ENCODE data around the gene GOLGA7B.
A peak's percentile ranks its signal among the peaks of the same experiment; 100 is the strongest.

The GOLGA7B gene

GRCh38 chr10:97892506-97892905, 42.9 kb downstream of the GOLGA7B start:
- DNase-seq (ENCODE audit: extremely low read depth in 1 of 2, low read depth in 1 of 2) = no peak

DNA sequence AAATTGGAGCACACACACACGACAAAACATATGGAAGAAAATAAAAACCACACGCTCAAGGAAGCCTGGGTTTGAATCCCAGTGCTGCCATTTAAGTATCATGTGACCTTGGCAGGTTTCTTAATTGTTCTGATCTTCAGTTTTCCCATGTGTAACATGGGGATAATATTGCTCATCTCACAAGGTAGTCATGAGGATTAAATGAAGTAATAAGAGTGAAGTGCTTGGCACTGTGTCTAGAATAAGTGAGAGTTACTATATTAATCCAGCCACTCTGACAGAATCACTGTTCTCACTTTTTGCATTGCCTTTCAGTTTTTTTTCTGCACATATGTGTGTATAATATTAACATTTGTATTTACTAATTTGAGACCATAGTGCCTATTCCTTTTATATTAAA, 43.3 kb downstream of the GOLGA7B start:
- no peak for DNase-seq (ENCODE audit: extremely low read depth in 1 of 2, low read depth in 1 of 2)

DNA sequence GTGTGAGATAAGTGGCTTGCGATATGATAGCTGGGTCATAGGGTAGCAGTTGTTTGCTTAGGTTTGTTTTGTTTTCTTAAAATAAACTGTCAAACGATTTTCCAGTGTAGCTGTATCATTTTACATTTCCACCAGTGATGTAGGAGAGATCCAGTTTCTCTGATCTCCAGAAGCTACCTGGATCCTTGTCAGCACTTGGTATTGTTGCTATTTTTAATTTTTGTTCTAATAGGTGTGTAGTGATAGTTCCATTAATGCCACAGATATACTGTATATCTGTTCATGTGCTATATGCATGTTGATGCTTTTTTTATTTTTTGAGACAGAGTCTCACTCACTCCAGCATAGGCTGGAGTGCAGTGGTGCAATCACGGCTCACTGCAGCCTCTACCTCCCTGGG, 44.4 kb downstream of the GOLGA7B start:
- no peak for DNase-seq (ENCODE audit: extremely low read depth in 1 of 2, low read depth in 1 of 2)

GRCh38 chr10:97895084-97895483, 45.4 kb downstream of the GOLGA7B start:
- no peak for DNase-seq (ENCODE audit: extremely low read depth in 1 of 2, low read depth in 1 of 2)

- no peak for DNase-seq (ENCODE audit: extremely low read depth in 1 of 2, low read depth in 1 of 2)
These were observed 46.3 kb downstream of the GOLGA7B start for GRCh38 chr10:97895915-97896314.

GRCh38 chr10:97896756-97897358, 47.2 kb downstream of the GOLGA7B start:
- no peak for DNase-seq (ENCODE audit: extremely low read depth in 1 of 2, low read depth in 1 of 2)

- DNase-seq (ENCODE audit: extremely low read depth in 1 of 2, low read depth in 1 of 2) = no peak
These were observed 48.8 kb downstream of the GOLGA7B start for GRCh38 chr10:97898429-97898828.

- DNase-seq (ENCODE audit: extremely low read depth in 1 of 2, low read depth in 1 of 2) = no peak
These were observed 51.7 kb downstream of the GOLGA7B start for GRCh38 chr10:97901381-97901780.

GRCh38 chr10:97903128-97904017, 53.7 kb downstream of the GOLGA7B start:
- no peak for DNase-seq (ENCODE audit: extremely low read depth in 1 of 2, low read depth in 1 of 2)

DNA sequence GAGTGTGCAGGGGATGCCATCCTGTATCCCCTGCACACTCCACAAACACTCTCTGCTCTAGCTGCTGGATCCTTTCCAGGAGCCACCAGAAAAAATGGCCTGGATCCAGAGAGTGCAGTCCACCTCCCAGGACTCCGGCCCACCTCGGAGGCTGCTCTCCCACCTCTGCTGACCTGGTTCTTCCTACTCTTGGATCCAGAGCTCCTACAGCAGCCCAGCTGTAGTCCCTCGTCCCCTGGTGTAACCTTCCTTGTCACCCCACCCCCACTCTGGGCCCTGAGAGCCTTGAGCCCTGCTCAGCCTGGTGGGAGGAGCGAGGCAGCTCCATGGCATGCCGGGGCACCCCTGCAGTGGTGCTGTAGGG, 54.4 kb downstream of the GOLGA7B start:
- no peak for DNase-seq (ENCODE audit: extremely low read depth in 1 of 2, low read depth in 1 of 2)

- no peak for DNase-seq (ENCODE audit: extremely low read depth in 1 of 2, low read depth in 1 of 2)
These were observed 54.9 kb downstream of the GOLGA7B start for GRCh38 chr10:97904576-97904975.

DNA sequence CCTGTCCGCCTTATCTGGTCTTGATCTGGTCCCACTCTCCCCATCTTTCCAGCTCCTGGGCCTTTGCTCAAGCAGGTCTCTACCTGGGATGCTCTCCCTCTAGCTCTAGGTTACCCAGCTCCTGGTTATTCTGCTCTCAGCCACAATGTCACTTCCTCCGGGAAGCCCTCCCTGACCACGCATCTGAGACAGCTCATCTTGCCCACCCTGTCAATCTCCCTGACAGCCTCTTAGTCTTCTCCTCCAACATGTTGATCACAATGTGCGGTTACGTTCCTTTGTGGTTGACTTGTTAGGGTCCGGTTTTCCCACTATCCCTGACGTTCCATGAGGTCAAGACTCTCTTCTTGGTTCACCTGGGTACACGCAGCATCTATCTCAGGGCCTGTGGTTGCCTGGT, 55.6 kb downstream of the GOLGA7B start:
- no peak for DNase-seq (ENCODE audit: extremely low read depth in 1 of 2, low read depth in 1 of 2)

DNA sequence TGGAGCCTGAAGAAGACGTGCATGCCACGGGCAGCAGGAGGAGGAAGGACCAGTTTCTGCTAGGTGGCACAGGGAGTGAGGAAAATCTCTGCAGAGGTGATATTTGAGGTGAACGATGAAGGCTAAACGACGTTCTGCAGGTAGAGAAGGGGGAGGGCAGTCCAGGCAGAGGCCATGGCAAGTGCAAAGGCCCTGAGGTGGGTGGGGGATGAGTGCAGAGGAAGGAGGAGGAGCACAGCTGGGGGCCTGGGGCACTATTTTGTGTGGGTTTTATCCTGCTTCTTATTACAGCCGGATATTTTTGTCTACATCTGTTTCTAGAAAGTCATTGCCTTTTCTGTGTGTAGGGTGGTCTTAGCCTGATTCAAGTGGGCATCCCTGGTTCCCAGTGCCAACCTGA, 57.6 kb downstream of the GOLGA7B start:
- no peak for DNase-seq (ENCODE audit: extremely low read depth in 1 of 2, low read depth in 1 of 2)

DNA sequence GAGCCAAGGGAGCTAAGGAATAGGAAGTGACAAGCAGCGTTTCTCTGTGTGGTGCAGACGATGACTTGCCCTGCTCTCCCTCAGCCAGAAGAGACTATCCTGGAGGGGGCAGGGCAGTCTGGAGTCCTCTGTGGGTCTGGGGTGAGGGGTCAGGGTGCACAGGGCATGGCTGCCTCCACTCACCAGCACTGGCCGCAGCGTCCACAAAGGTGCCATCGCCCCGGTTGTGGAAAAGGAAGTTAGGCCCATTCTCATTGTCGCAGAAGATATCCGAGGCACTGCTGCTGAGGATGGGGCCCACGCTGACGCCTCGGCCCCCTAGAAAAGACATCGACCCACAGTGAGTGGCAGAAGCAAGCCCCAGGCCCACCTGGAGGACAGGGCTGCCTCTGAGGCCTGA, 58.2 kb downstream of the GOLGA7B start:
- no peak for DNase-seq (ENCODE audit: extremely low read depth in 1 of 2, low read depth in 1 of 2)

DNA sequence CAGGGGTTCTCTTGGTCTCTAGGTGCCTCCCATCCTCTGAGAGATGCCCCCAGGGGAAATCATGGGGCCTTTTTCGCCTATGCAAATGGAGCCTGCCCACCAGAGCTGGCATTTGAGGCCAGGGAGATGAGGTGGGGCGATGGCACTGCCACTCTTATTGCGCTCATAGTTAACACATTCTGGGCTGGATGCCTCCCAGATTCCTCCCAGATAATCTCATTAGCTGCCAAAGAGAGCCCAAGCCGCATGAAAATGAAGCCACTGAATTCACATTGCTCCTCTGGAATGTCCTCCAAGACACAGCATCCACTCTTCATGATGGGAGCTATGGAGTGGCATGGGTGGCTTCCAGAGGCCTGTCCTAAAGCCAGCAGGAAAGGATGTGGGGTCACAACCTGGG, 61.0 kb downstream of the GOLGA7B start:
- DNase-seq (ENCODE audit: extremely low read depth in 1 of 2, low read depth in 1 of 2) = no peak

DNA sequence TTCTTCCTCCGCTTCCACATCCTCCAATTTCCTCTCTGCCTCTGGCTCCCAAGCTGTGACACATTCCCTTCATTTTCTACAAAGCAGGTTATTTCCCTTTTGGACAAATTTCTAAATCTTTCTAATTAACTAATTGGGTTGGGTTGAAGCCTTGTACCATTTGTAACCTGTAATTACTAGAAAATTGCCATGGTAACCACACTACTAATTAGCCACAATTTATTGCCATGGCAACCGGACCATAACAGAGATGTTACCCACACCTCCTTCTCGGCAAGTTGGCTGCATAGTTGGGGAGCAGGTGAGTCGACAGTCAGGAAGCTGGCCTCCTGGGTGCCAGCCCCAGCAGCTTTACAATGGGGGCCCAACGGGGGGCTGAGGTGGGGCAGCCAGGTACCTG, 61.6 kb downstream of the GOLGA7B start:
- no peak for DNase-seq (ENCODE audit: extremely low read depth in 1 of 2, low read depth in 1 of 2)

- no peak for DNase-seq (ENCODE audit: extremely low read depth in 1 of 2, low read depth in 1 of 2)
These were observed 63.5 kb downstream of the GOLGA7B start for GRCh38 chr10:97913193-97913592.

GRCh38 chr10:97913614-97914013, 64.0 kb downstream of the GOLGA7B start:
- DNase-seq (ENCODE audit: extremely low read depth in 1 of 2, low read depth in 1 of 2) = no peak

DNA sequence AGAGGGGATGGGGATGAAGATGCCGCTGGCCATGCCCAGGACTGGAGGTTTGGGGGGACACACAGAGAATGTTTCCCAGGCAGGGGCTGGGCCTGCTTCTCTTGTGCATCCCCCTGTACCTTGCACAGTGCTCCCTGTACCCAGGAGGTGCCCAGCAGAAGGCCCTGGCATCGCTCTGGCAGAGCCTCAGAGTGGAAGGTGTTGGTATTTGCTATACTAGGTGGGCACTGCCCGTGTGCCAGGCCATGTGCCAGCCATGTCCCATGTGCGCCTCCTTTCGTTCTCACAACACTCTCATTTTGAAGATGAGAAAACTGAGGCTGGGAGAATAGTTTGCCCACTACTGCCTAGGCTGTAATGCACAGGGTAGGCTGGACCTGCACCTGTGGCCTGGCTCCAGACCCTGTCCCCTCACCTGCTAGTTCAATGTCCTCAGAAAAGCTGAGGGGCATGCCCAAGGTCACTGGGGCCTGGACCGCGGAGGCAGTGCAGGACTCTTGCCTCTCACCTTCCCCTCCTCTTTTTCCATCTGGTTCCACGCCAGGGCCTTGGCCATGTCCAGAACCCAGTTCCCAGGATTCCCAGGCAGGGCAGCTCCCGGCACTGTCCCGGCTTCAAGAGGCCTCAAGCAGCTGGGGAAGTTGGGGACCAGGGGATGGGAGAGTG, 64.7 kb downstream of the GOLGA7B start:
- no peak for DNase-seq (ENCODE audit: extremely low read depth in 1 of 2, low read depth in 1 of 2)

- DNase-seq (ENCODE audit: extremely low read depth in 1 of 2, low read depth in 1 of 2) = peak; percentile 21 to 61
These were observed 65.2 kb downstream of the GOLGA7B start for GRCh38 chr10:97914837-97915211.

DNA sequence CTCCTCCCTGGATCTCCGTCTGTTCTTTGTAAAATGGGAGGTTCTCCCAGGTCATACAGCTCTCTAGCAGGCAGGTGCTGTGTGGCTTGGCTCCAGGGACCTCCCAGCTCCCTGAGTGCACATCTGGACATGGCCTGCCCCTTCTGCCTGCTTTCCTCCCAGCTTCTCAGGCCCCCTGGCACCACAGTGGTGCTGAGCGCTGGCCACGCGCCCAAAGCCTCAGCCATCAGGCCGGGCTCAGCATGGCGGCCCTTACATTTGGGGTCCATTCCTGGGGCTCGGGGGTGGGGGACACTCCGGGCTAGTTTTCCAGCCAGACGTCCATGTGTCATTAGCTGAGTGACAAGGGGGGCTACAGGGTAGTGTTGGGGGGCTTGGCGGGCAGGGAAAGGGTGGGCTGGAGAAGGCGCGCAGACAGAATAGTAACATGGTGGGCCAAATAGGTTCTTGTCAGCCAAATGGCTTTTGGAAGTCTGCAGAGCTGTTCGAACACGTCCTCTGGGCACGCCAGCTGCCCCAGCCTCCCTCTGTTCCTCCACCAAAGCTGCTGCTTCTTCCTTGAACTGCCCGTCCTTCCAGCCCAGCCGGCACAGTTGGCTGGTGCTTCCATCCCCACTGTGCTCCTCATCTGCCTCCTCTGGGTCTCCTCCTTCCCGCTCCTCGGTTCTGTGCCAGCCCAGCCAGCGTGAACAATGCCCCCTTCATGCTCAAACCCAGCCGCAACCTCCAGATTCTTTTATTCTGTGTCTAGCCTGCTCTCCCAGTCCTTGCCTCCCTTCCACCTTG, 65.9 kb downstream of the GOLGA7B start:
- no peak for DNase-seq (ENCODE audit: extremely low read depth in 1 of 2, low read depth in 1 of 2)
